Cardiac atrium fibroblast (primary cell): Measurements from ENCODE around the gene NMNAT2. TPM values are rescaled to one million over a fixed set of nuclear protein-coding genes. Genes with fewer than 3 reads are reported as not detected.

Source experiments
- total RNA-seq: library from RNA; depleted of rRNA; stranded (reverse); fragments of >200 nt; gene quantifications from 2 replicates; pipeline ENCODE4 v1.2.3, GENCODE V29; 2015

NMNAT2 gene
- 3.2 and 3.4 TPM in 2 replicates for total RNA-seq

DNA sequence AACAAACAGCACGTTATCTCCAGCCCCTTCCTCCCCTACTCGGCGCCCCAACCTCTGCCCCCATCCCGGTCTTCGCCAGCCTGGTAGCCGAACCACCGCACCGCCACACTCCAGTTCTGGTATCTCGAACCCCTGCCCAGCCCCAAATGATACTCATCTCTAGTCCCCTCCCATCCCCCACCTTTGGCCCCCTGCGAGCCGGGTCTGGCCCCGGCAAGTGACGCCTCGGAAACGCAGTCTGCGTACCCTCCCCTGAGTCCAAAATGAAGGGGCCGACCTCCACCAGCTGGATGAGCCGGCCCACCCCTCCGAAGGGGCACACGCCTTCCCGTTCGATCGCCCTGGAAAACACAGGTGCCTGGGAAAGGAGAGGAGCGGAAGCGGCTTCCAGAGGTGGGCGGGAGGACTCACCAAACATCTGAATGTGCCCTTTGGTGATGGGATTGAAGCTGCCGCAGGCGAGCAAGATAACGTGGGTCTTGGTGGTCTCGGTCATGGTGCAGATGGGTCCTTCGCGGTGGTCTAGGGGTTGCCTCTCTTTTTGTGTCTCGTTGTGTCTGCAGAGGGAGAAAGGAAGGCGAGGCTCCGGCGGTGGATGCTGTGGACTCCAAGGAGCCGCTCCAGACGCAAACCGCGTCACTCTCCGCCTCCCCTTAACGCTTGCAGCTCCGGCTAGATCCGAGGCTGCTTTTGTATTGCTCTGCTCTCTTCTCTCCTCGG is at the start of gene NMNAT2:
Gene NMNAT2, minus strand, starts transcription at position 609 of the 720 bp plus-strand sequence. Its CDS starts 113 bp downstream, at position 496.

Other genes starting within 250 kb of the NMNAT2 start
- 4.3 and 5.3 TPM in 2 replicates for gene LAMC2, start 232.1 kb downstream of the NMNAT2 start, total RNA-seq
- 6.0 and 23.2 TPM in 2 replicates for gene SMG7, start 54.1 kb upstream of the NMNAT2 start, total RNA-seq
- not detected in 2 replicates for gene NCF2, start 172.1 kb upstream of the NMNAT2 start, total RNA-seq
- gene ARPC5, start 217.4 kb upstream of the NMNAT2 start, total RNA-seq: 180 and 221 TPM in 2 replicates
- not detected in 2 replicates for gene APOBEC4, start 234.9 kb upstream of the NMNAT2 start, total RNA-seq